K562 (cell line): ENCODE measurements around the gene FTH1. TPM values are rescaled to one million over a fixed set of nuclear protein-coding genes. Genes with fewer than 3 reads are reported as not detected.

ENCODE experiments used
- SIX5 ChIP-seq, 2 experiments: IDR thresholded peaks; 2 replicates each; pipeline ENCODE4 v1.6.1; 2011; ENCODE audit warnings: low read length in 2 of 2, borderline replicate concordance in 1 of 2, low read depth in 1 of 2, mild to moderate bottlenecking in 1 of 2, moderate library complexity in 1 of 2; ENCODE audit not compliant: insufficient read depth in 1 of 2
- SMAD2 ChIP-seq: fragments of 150-350 bp; IDR thresholded peaks from 2 replicates; pipeline ENCODE4 v1.6.1; 2014; ENCODE audit warnings: low read depth, mild to moderate bottlenecking, low read length
- SMARCA5 ChIP-seq: fragments of 450-650 bp; IDR thresholded peaks from 2 replicates; pipeline ENCODE4 v1.6.1; 2016
- ZFP30 ChIP-seq: fragments of 250-450 bp; sonication (Bioruptor Pico); IDR thresholded peaks from 2 replicates; pipeline ENCODE4 v1.8.0; 2022; ENCODE audit warnings: moderate library complexity, mild to moderate bottlenecking, inconsistent platforms, borderline replicate concordance
- ZNF217 ChIP-seq: sonication (generic); formaldehyde crosslinking; IDR thresholded peaks from 2 replicates; pipeline ENCODE4 v1.8.0; 2022; ENCODE audit warnings: mild to moderate bottlenecking, missing genetic modification reagents
- ZNF764 ChIP-seq: fragments of 250-450 bp; sonication (Bioruptor Pico); IDR thresholded peaks from 2 replicates; pipeline ENCODE4 v1.4.0; 2020; ENCODE audit warnings: low read depth, mild to moderate bottlenecking, moderate library complexity
- polyA plus RNA-seq, 8 experiments: library from polyadenylated mRNA; depleted of rRNA in 4 of 8; stranded (reverse) in 5 of 8; unstranded in 3 of 8; fragments of >200 nt; fragmentation: Nextera tagmentation in 2 of 8; fragmentation: Illumina TruSeq in 1 of 8; extraction: Ambion mirVana in 2 of 8; extraction: Trizol in 1 of 8; gene quantifications; 2 replicates each; pipeline versions ENCODE4 v1.2.1 to v1.2.3, GENCODE V29; 2011 to 2014; ENCODE audit warnings: inconsistent platforms in 1 of 8, missing spikeins in 1 of 8
- total RNA-seq, 7 experiments: library from RNA; depleted of rRNA in 6 of 7; stranded (reverse); fragments of >200 nt in 6 of 7; fragmentation: Illumina TruSeq in 2 of 7; extraction: Trizol in 2 of 7; gene quantifications; 2 replicates each; pipeline versions ENCODE4 v1.2.1 to v1.2.3, GENCODE V29; 2011 to 2021; ENCODE audit warnings: low replicate concordance in 1 of 7
- TF ChIP-seq, protein P1 (sequence below): fragments of 200-600 bp; sonication (generic); IDR thresholded peaks from one replicate; pipeline ENCODE4 v1.6.1; 2012; ENCODE audit warnings: mild to moderate bottlenecking, low read depth, low read length, inconsistent platforms
- TF ChIP-seq, protein P2 (sequence below): sonication (generic); formaldehyde crosslinking; IDR thresholded peaks from 2 replicates; pipeline ENCODE4 v1.8.0; 2022; ENCODE audit warnings: mild to moderate bottlenecking, missing genetic modification reagents, borderline replicate concordance
- TF ChIP-seq, protein P3 (sequence below): fragments of 250-450 bp; sonication (Bioruptor Pico); IDR thresholded peaks from 2 replicates; pipeline ENCODE4 v1.5.0; 2022; ENCODE audit warnings: mild to moderate bottlenecking

The FTH1 gene
- total and polyA plus RNA-seq, 9 of the 15 experiments (the other 6 are each of a cell fraction or from before 2014, with no cell fraction given) = 370 to 3,146 (median 802) TPM

DNA sequence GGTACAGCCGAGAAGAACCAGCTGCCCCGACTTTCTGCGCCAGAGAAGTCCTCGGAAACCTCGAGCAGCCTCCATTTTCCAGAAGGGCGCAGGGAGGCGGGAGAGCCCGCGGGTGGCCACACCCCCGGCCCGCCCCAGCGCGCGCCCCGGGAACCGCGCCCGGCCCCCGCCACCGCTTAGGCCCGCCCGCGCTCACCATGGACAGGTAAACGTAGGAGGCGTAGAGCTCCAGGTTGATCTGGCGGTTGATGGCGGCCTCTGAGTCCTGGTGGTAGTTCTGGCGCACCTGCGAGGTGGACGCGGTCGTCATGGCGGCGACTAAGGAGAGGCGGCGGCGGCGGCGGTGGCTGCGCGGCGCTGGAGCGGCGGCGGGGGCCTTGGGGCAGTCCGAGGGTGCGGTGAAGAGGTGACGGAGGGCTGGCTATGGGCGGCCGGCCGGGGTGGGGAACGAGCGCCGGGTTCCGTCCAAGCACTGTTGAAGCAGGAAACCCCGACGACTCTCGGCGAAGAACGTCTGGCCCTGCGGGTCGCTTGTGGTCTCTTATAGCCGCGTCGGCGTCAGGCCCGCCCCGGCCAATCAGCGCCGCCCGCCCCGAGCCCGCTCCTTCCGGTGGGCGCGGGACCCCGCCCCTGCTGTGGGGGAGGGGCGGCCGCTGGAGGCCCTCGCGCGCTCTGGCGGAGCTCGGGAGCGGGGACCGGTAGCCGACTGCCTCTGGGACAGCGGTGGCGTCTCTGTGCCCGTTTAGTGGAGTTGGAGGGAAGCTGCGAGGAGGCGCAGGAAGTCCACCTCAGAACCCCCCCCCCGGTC is at the start of gene FTH1 (continued):
- TF ChIP-seq, protein P1, sequence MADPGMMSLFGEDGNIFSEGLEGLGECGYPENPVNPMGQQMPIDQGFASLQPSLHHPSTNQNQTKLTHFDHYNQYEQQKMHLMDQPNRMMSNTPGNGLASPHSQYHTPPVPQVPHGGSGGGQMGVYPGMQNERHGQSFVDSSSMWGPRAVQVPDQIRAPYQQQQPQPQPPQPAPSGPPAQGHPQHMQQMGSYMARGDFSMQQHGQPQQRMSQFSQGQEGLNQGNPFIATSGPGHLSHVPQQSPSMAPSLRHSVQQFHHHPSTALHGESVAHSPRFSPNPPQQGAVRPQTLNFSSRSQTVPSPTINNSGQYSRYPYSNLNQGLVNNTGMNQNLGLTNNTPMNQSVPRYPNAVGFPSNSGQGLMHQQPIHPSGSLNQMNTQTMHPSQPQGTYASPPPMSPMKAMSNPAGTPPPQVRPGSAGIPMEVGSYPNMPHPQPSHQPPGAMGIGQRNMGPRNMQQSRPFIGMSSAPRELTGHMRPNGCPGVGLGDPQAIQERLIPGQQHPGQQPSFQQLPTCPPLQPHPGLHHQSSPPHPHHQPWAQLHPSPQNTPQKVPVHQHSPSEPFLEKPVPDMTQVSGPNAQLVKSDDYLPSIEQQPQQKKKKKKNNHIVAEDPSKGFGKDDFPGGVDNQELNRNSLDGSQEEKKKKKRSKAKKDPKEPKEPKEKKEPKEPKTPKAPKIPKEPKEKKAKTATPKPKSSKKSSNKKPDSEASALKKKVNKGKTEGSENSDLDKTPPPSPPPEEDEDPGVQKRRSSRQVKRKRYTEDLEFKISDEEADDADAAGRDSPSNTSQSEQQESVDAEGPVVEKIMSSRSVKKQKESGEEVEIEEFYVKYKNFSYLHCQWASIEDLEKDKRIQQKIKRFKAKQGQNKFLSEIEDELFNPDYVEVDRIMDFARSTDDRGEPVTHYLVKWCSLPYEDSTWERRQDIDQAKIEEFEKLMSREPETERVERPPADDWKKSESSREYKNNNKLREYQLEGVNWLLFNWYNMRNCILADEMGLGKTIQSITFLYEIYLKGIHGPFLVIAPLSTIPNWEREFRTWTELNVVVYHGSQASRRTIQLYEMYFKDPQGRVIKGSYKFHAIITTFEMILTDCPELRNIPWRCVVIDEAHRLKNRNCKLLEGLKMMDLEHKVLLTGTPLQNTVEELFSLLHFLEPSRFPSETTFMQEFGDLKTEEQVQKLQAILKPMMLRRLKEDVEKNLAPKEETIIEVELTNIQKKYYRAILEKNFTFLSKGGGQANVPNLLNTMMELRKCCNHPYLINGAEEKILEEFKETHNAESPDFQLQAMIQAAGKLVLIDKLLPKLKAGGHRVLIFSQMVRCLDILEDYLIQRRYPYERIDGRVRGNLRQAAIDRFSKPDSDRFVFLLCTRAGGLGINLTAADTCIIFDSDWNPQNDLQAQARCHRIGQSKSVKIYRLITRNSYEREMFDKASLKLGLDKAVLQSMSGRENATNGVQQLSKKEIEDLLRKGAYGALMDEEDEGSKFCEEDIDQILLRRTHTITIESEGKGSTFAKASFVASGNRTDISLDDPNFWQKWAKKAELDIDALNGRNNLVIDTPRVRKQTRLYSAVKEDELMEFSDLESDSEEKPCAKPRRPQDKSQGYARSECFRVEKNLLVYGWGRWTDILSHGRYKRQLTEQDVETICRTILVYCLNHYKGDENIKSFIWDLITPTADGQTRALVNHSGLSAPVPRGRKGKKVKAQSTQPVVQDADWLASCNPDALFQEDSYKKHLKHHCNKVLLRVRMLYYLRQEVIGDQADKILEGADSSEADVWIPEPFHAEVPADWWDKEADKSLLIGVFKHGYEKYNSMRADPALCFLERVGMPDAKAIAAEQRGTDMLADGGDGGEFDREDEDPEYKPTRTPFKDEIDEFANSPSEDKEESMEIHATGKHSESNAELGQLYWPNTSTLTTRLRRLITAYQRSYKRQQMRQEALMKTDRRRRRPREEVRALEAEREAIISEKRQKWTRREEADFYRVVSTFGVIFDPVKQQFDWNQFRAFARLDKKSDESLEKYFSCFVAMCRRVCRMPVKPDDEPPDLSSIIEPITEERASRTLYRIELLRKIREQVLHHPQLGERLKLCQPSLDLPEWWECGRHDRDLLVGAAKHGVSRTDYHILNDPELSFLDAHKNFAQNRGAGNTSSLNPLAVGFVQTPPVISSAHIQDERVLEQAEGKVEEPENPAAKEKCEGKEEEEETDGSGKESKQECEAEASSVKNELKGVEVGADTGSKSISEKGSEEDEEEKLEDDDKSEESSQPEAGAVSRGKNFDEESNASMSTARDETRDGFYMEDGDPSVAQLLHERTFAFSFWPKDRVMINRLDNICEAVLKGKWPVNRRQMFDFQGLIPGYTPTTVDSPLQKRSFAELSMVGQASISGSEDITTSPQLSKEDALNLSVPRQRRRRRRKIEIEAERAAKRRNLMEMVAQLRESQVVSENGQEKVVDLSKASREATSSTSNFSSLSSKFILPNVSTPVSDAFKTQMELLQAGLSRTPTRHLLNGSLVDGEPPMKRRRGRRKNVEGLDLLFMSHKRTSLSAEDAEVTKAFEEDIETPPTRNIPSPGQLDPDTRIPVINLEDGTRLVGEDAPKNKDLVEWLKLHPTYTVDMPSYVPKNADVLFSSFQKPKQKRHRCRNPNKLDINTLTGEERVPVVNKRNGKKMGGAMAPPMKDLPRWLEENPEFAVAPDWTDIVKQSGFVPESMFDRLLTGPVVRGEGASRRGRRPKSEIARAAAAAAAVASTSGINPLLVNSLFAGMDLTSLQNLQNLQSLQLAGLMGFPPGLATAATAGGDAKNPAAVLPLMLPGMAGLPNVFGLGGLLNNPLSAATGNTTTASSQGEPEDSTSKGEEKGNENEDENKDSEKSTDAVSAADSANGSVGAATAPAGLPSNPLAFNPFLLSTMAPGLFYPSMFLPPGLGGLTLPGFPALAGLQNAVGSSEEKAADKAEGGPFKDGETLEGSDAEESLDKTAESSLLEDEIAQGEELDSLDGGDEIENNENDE = no peak
- TF ChIP-seq, protein P2, sequence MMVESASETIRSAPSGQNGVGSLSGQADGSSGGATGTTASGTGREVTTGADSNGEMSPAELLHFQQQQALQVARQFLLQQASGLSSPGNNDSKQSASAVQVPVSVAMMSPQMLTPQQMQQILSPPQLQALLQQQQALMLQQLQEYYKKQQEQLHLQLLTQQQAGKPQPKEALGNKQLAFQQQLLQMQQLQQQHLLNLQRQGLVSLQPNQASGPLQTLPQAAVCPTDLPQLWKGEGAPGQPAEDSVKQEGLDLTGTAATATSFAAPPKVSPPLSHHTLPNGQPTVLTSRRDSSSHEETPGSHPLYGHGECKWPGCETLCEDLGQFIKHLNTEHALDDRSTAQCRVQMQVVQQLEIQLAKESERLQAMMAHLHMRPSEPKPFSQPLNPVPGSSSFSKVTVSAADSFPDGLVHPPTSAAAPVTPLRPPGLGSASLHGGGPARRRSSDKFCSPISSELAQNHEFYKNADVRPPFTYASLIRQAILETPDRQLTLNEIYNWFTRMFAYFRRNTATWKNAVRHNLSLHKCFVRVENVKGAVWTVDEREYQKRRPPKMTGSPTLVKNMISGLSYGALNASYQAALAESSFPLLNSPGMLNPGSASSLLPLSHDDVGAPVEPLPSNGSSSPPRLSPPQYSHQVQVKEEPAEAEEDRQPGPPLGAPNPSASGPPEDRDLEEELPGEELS = 0 out of 2 replicates have a peak, but pooled peaks have one; percentile 2
- TF ChIP-seq ZNF764 (CRISPR knock-in tag) = no peak; the same call in 1 of the 2 replicates
- TF ChIP-seq, protein P3, sequence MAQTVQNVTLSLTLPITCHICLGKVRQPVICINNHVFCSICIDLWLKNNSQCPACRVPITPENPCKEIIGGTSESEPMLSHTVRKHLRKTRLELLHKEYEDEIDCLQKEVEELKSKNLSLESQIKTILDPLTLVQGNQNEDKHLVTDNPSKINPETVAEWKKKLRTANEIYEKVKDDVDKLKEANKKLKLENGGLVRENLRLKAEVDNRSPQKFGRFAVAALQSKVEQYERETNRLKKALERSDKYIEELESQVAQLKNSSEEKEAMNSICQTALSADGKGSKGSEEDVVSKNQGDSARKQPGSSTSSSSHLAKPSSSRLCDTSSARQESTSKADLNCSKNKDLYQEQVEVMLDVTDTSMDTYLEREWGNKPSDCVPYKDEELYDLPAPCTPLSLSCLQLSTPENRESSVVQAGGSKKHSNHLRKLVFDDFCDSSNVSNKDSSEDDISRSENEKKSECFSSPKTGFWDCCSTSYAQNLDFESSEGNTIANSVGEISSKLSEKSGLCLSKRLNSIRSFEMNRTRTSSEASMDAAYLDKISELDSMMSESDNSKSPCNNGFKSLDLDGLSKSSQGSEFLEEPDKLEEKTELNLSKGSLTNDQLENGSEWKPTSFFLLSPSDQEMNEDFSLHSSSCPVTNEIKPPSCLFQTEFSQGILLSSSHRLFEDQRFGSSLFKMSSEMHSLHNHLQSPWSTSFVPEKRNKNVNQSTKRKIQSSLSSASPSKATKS (CRISPR knock-in tag) = no peak
- no peak for TF ChIP-seq SIX5 (IDR thresholded peaks at IDR 0.05; ENCODE audit: borderline replicate concordance in 1 of 2, insufficient read depth in 1 of 2, low read depth in 1 of 2, low read length in 2 of 2)
- TF ChIP-seq SMARCA5 = no peak
- TF ChIP-seq SMAD2 = no peak
- no peak for TF ChIP-seq ZFP30 (CRISPR knock-in tag)
- TF ChIP-seq ZNF217 (CRISPR knock-in tag) = no peak
